ENCODE data around the gene SESN1.

SESN1 gene

GRCh38 chr6:108957221-108957620 lies 137.4 kb downstream of the SESN1 start:
- no peak for TF ChIP-seq CTCF (IDR thresholded peaks at IDR 0.05; ENCODE audit: low read depth, low read length)
- Histone ChIP-seq H3K4me3 (ENCODE audit: low read depth, low read length) (no peak overlapping the region), H3K27me3 (ENCODE audit: insufficient read depth, low read depth, severe bottlenecking) (no peaks in the 10 kb centered on the region), H3K36me3 (no peaks in the 10 kb centered on the region), H3K27ac (no peak overlapping the region), H3K9me3 (ENCODE audit: severe bottlenecking) (no peaks in the 10 kb centered on the region)
- DNase-seq, result no peak

- Histone ChIP-seq H3K9me3 (ENCODE audit: severe bottlenecking) (no peaks in the 10 kb centered on the region), H3K4me3 (ENCODE audit: low read depth, low read length) (no peak overlapping the region), H3K27ac (no peak overlapping the region), H3K36me3 (no peaks in the 10 kb centered on the region), H3K27me3 (ENCODE audit: insufficient read depth, low read depth, severe bottlenecking) (no peaks in the 10 kb centered on the region)
- TF ChIP-seq CTCF (IDR thresholded peaks at IDR 0.05; ENCODE audit: low read depth, low read length), result no peak
- no peak for DNase-seq
Measured at GRCh38 chr6:108955329-108955949, 139.2 kb downstream of the SESN1 start.

GRCh38 chr6:108953681-108954080 lies 141.0 kb downstream of the SESN1 start:
- DNase-seq, result no peak
- Histone ChIP-seq H3K36me3 (no peaks in the 10 kb centered on the region), H3K9me3 (ENCODE audit: severe bottlenecking) (no peaks in the 10 kb centered on the region), H3K4me3 (ENCODE audit: low read depth, low read length) (no peak overlapping the region), H3K27me3 (ENCODE audit: insufficient read depth, low read depth, severe bottlenecking) (no peaks in the 10 kb centered on the region), H3K27ac (no peak overlapping the region)
- no peak for TF ChIP-seq CTCF (IDR thresholded peaks at IDR 0.05; ENCODE audit: low read depth, low read length)

- no peak overlapping the region for H3K27ac ChIP-seq
- no peak for DNase-seq
- no peaks in the 10 kb centered on the region for H3K36me3 ChIP-seq
- H3K4me3 ChIP-seq (ENCODE audit: low read depth, low read length), result no peak overlapping the region
- H3K9me3 ChIP-seq (ENCODE audit: severe bottlenecking), result no peaks in the 10 kb centered on the region
- H3K27me3 ChIP-seq (ENCODE audit: insufficient read depth, low read depth, severe bottlenecking), result no peaks in the 10 kb centered on the region
- no peak for TF ChIP-seq CTCF (IDR thresholded peaks at IDR 0.05; ENCODE audit: low read depth, low read length)
Measured at GRCh38 chr6:108952776-108953486, 141.7 kb downstream of the SESN1 start.

GRCh38 chr6:108951351-108951953 lies 143.2 kb downstream of the SESN1 start:
- H3K27me3 ChIP-seq (ENCODE audit: insufficient read depth, low read depth, severe bottlenecking), result no peaks in the 10 kb centered on the region
- H3K9me3 ChIP-seq (ENCODE audit: severe bottlenecking), result no peaks in the 10 kb centered on the region
- no peak overlapping the region for H3K27ac ChIP-seq
- H3K4me3 ChIP-seq (ENCODE audit: low read depth, low read length), result no peak overlapping the region
- DNase-seq, result no peak
- no peak for TF ChIP-seq CTCF (IDR thresholded peaks at IDR 0.05; ENCODE audit: low read depth, low read length)
- no peaks in the 10 kb centered on the region for H3K36me3 ChIP-seq

Measured in WERI-Rb-1 (cell line).